SK-N-SH (cell line): ENCODE results near the gene PAOX.

Experiments
- CHD2 ChIP-seq: fragments of 150-350 bp; IDR thresholded peaks from 2 replicates; pipeline ENCODE4 v1.6.1; 2018; ENCODE audit warnings: low read length; ENCODE audit not compliant: partially characterized antibody
- CTCF ChIP-seq: fragments of 200-600 bp; sonication (generic); IDR thresholded peaks from 2 replicates; pipeline ENCODE4 v1.6.1; 2017; ENCODE audit warnings: antibody characterized with exemption, mild to moderate bottlenecking, moderate library complexity
- EP300 ChIP-seq, 2 experiments: IDR thresholded peaks; 2 replicates each; pipeline versions ENCODE4 v1.4.0 to v1.6.1; 2012; ENCODE audit warnings: borderline replicate concordance in 1 of 2, low read depth in 1 of 2, low read length in 1 of 2
- FOXM1 ChIP-seq: IDR thresholded peaks from 2 replicates; pipeline ENCODE4 v1.4.0; 2012; ENCODE audit warnings: low read depth, mild to moderate bottlenecking
- MAX ChIP-seq: IDR thresholded peaks from 2 replicates; pipeline ENCODE4 v1.4.0; 2012; ENCODE audit warnings: low read depth
- PBX3 ChIP-seq: IDR thresholded peaks from 2 replicates; pipeline ENCODE4; 2012
- POLR2AphosphoS5 ChIP-seq: IDR thresholded peaks from 2 replicates; pipeline ENCODE4 v1.6.1; 2012; ENCODE audit warnings: low read depth, low read length
- RFX5 ChIP-seq: IDR thresholded peaks from 2 replicates; pipeline ENCODE4 v1.6.1; 2012; ENCODE audit warnings: mild to moderate bottlenecking, improper control_type of control experiment, low read length
- SIN3A ChIP-seq: IDR thresholded peaks from 2 replicates; pipeline ENCODE4 v1.6.1; 2012; ENCODE audit warnings: low read depth, mild to moderate bottlenecking, low read length, moderate library complexity, borderline replicate concordance
- TAF1 ChIP-seq: IDR thresholded peaks from 2 replicates; pipeline ENCODE4 v1.6.1; 2012; ENCODE audit warnings: low read depth, mild to moderate bottlenecking, low read length, moderate library complexity, borderline replicate concordance
- TEAD4 ChIP-seq: IDR thresholded peaks from 2 replicates; pipeline ENCODE4 v1.4.0; 2012; ENCODE audit warnings: mild to moderate bottlenecking, borderline replicate concordance; ENCODE audit not compliant: insufficient read depth
- USF1 ChIP-seq: IDR thresholded peaks from 2 replicates; pipeline ENCODE4 v1.4.0; 2012; ENCODE audit warnings: low read depth, borderline replicate concordance
- USF2 ChIP-seq: fragments of 150-350 bp; IDR thresholded peaks from 2 replicates; pipeline ENCODE4 v1.6.1; 2017; ENCODE audit warnings: antibody characterized with exemption, low read length, low read depth, borderline replicate concordance
- YY1 ChIP-seq: IDR thresholded peaks from 2 replicates; pipeline ENCODE4 v1.4.0; 2012; ENCODE audit warnings: low read depth, mild to moderate bottlenecking

GRCh38 chr10:133393401-133394063 lies 14.5 kb downstream of the PAOX start:
- TF ChIP-seq POLR2AphosphoS5, result no peak
- no peak for TF ChIP-seq MAX
- no peak for TF ChIP-seq EP300 (IDR thresholded peaks at IDR 0.05; ENCODE audit: borderline replicate concordance in 1 of 2, low read depth in 1 of 2, low read length in 1 of 2)
- no peak for TF ChIP-seq CTCF
- TF ChIP-seq TEAD4, result no peak
- no peak for TF ChIP-seq YY1
- no peak for TF ChIP-seq USF2
- TF ChIP-seq SIN3A, result no peak
- no peak for TF ChIP-seq FOXM1
- TF ChIP-seq USF1, result no peak
- TF ChIP-seq TAF1, result no peak
- no peak for TF ChIP-seq CHD2
- TF ChIP-seq RFX5, result no peak
- no peak for TF ChIP-seq PBX3
